Testis (tissue), 3 donors: ENCODE data around the gene GCHFR. TPM values are rescaled to one million over a fixed set of nuclear protein-coding genes. Genes with fewer than 3 reads are reported as not detected.

ENCODE experiments used
- DNase-seq: peaks from one replicate; pipeline ENCODE4 v3.0.0-alpha.2; 2019
- H3K27ac ChIP-seq, 2 donors: fragments of 200-600 bp; sonication (generic); one replicate each; pipeline ENCODE4 v1.5.1; 2019
- H3K27me3 ChIP-seq: fragments of 200-600 bp; sonication (generic); one replicate; pipeline ENCODE4 v1.5.1; 2019
- H3K36me3 ChIP-seq: fragments of 200-600 bp; sonication (generic); one replicate; pipeline ENCODE4 v1.5.1; 2017; ENCODE audit warnings: low read depth; ENCODE audit errors: missing control alignments
- H3K4me1 ChIP-seq: fragments of 200-600 bp; sonication (generic); one replicate; pipeline ENCODE4 v1.5.1; 2019
- H3K4me3 ChIP-seq, 2 donors: fragments of 200-600 bp; sonication (generic); one replicate each; pipeline ENCODE4 v1.5.1; 2017 to 2019
- H3K9me3 ChIP-seq: fragments of 200-600 bp; sonication (generic); one replicate; pipeline ENCODE4 v1.5.1; 2017
- POLR2A ChIP-seq: fragments of 450-650 bp; IDR thresholded peaks from one replicate; pipeline ENCODE4 v1.6.1; 2017; ENCODE audit warnings: antibody characterized with exemption, mild to moderate bottlenecking, moderate library complexity
- WGBS, 2 donors: methylation state at CpG; one replicate each; pipeline ENCODE4 v1.1.5; 2018; 5-methylcytosine and 5-hydroxymethylcytosine counted together
- intact Hi-C: fragments of 100-400 bp; cut with DNase I; formaldehyde crosslinking; loops from one replicate; pipeline ENCODE4 v1.15.1; 2023; ENCODE audit warnings: low total_unique reads
- polyA plus RNA-seq: library from polyadenylated mRNA; stranded (reverse); fragments of 350-450 nt; fragmentation: Illumina TruSeq; extraction: RNeasy Lipid Tissue Mini Kit (QIAGEN cat#74804); gene quantifications from one replicate; pipeline ENCODE4 v1.2.3, GENCODE V29; 2014; ENCODE audit warnings: low read depth, low replicate concordance; ENCODE audit not compliant: insufficient read depth
- total RNA-seq, 2 donors: library from RNA; depleted of rRNA; stranded (reverse); fragments of >200 nt; gene quantifications; one replicate each; pipeline ENCODE4 v1.2.3, GENCODE V29; 2016
- TF ChIP-seq, protein P1 (sequence below), 3 experiments: fragments of 450-650 bp in 2 of 3; fragments of 200-600 bp in 1 of 3; sonication (generic) in 1 of 3; IDR thresholded peaks; one replicate each; pipeline ENCODE4 v1.5.1; 2016 to 2019; ENCODE audit warnings: antibody characterized with exemption in 3 of 3, mild to moderate bottlenecking in 2 of 3, moderate library complexity in 1 of 3

GCHFR gene
- total and polyA plus RNA-seq, 3 donors from 2014 or later, result 7.4 to 15.0 (median 8.5) TPM

- intact Hi-C loops, result no loop called here
- DNase-seq, result no peak
- Histone ChIP-seq H3K27ac (no peak overlapping the region), H3K9me3 (no peaks in the 10 kb centered on the region), H3K27me3 (no peaks in the 10 kb centered on the region), H3K4me3 (no peak overlapping the region), H3K36me3 (no peaks in the 10 kb centered on the region), H3K4me1 (no peaks in the 10 kb centered on the region)
- TF ChIP-seq, protein P1, sequence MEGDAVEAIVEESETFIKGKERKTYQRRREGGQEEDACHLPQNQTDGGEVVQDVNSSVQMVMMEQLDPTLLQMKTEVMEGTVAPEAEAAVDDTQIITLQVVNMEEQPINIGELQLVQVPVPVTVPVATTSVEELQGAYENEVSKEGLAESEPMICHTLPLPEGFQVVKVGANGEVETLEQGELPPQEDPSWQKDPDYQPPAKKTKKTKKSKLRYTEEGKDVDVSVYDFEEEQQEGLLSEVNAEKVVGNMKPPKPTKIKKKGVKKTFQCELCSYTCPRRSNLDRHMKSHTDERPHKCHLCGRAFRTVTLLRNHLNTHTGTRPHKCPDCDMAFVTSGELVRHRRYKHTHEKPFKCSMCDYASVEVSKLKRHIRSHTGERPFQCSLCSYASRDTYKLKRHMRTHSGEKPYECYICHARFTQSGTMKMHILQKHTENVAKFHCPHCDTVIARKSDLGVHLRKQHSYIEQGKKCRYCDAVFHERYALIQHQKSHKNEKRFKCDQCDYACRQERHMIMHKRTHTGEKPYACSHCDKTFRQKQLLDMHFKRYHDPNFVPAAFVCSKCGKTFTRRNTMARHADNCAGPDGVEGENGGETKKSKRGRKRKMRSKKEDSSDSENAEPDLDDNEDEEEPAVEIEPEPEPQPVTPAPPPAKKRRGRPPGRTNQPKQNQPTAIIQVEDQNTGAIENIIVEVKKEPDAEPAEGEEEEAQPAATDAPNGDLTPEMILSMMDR (IDR thresholded peaks at IDR 0.05), result no peak
- no peak for TF ChIP-seq POLR2A
- 79 to 95% methylated on average over 11 to 13 of the region's 13 CpGs for WGBS, 2 donors
These were observed 8.1 kb downstream of the GCHFR start for GRCh38 chr15:40772014-40772413.

- H3K4me3 ChIP-seq, result no peak overlapping the region
- no peak for TF ChIP-seq POLR2A
- TF ChIP-seq, protein P1 (IDR thresholded peaks at IDR 0.05), result no peak
- H3K36me3 ChIP-seq, result no peaks in the 10 kb centered on the region
- no peaks in the 10 kb centered on the region for H3K9me3 ChIP-seq
- no peak for DNase-seq
- WGBS, 2 donors, result 90 to 100% methylated on average over 1 to 8 of the region's 8 CpGs
- H3K27me3 ChIP-seq, result no peaks in the 10 kb centered on the region
- intact Hi-C loops, result no loop called here
- no peak overlapping the region for H3K27ac ChIP-seq
- no peaks in the 10 kb centered on the region for H3K4me1 ChIP-seq
These were observed 9.6 kb downstream of the GCHFR start for GRCh38 chr15:40773496-40773895.

- Histone ChIP-seq H3K27ac (no peak overlapping the region), H3K36me3 (no peaks in the 10 kb centered on the region), H3K27me3 (no peaks in the 10 kb centered on the region), H3K9me3 (no peaks in the 10 kb centered on the region), H3K4me1 (no peaks in the 10 kb centered on the region), H3K4me3 (no peak overlapping the region)
- 94% methylated on average over 6 of the region's 6 CpGs for WGBS, 2 donors
- TF ChIP-seq, protein P1 (IDR thresholded peaks at IDR 0.05), result no peak
- TF ChIP-seq POLR2A, result no peak
- intact Hi-C loops, result no loop called here
- DNase-seq, result no peak
These were observed 10.0 kb downstream of the GCHFR start for GRCh38 chr15:40773902-40774301.

DNA sequence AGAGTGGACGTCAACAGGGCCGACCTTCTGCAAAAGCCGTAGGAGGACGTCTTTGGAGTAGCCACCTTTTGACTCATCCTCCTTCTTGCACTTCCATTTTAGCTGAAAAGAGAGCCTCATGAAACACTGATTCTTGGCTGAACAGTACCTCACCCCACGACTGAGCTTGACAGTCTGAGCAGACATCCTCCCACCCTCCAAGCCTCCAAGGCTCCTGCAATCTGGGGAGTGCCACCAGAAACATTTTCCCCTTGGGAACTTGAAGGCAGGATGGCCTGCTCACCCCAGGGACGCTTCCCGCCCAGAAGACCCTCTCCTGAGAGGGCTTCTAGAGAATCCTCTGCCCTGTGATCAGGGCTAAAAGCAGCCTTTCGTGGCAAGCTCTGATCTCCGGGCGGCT lies 11.1 kb downstream of the GCHFR start:
- no peak for DNase-seq
- H3K4me1 ChIP-seq, result no peaks in the 10 kb centered on the region
- no peak for TF ChIP-seq POLR2A
- TF ChIP-seq, protein P1 (IDR thresholded peaks at IDR 0.05), result no peak
- H3K4me3 ChIP-seq, result no peak overlapping the region
- WGBS, 2 donors, result 87 to 91% methylated on average over 10 of the region's 10 CpGs
- H3K9me3 ChIP-seq, result no peaks in the 10 kb centered on the region
- H3K27ac ChIP-seq, result no peak overlapping the region
- no peaks in the 10 kb centered on the region for H3K36me3 ChIP-seq
- intact Hi-C loops, result no loop called here
- H3K27me3 ChIP-seq, result no peaks in the 10 kb centered on the region

GRCh38 chr15:40775740-40776536 lies 12.1 kb downstream of the GCHFR start:
- no peak for DNase-seq
- H3K27ac ChIP-seq, result no peak overlapping the region
- no peaks in the 10 kb centered on the region for H3K9me3 ChIP-seq
- H3K36me3 ChIP-seq, result no peaks in the 10 kb centered on the region
- intact Hi-C loops, result no loop called here
- no peaks in the 10 kb centered on the region for H3K4me1 ChIP-seq
- H3K4me3 ChIP-seq, result no peak overlapping the region
- no peaks in the 10 kb centered on the region for H3K27me3 ChIP-seq
- no peak for TF ChIP-seq POLR2A
- TF ChIP-seq, protein P1 (IDR thresholded peaks at IDR 0.05), result no peak
- WGBS, 2 donors, result 92 to 94% methylated on average over 13 to 14 of the region's 14 CpGs
